Fibroblast of mammary gland (primary cell): ENCODE measurements around the gene WHRN.

ENCODE experiments used
- DNase-seq: peaks from one replicate; pipeline ENCODE4 v3.0.0-alpha.2; 2010; ENCODE audit warnings: low read depth
- H3K4me3 ChIP-seq: 2 replicates; pipeline ENCODE4 v1.5.1; 2011; ENCODE audit warnings: low read depth, mild to moderate bottlenecking, low read length, moderate library complexity; ENCODE audit not compliant: control insufficient read depth
- TF ChIP-seq, protein P1 (sequence below): conservative IDR thresholded peaks from 2 replicates; pipeline ENCODE4 v1.5.1; 2011; ENCODE audit warnings: low read depth, low read length, inconsistent platforms; ENCODE audit not compliant: control insufficient read depth, insufficient read depth

Gene WHRN

DNA sequence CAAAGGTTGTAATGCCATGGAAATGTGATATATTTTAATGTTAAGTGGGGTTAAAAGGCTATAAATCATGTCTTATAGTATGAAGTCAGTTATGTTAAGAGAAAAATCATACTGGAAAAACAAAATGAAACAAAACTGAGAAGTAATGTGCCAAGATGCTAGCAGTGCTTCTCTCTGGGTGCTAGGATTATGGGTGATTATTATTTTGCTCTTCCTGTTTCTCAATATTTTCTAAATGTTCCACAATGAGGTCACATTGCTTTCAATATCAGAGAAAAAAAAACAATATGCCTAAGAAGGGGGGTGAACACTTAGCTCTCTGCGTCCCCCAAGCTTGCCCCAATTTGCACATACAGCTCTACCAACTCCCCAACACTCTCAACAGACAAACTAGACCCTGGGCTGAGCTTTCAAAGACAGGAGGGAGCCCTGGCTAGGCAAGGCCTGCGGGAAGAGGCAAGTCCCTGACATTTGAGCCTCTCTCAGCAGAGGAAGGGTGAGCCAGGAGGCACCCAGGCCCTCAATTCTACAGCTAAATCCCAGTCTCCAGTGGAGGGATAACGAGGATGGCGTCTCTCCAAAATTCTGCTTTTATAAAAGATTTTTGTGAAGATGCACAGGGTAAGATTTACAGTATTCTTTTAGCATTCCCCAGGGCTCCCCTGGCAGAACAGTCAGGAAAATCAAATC, 24.4 kb downstream of the WHRN start:
- TF ChIP-seq, protein P1, sequence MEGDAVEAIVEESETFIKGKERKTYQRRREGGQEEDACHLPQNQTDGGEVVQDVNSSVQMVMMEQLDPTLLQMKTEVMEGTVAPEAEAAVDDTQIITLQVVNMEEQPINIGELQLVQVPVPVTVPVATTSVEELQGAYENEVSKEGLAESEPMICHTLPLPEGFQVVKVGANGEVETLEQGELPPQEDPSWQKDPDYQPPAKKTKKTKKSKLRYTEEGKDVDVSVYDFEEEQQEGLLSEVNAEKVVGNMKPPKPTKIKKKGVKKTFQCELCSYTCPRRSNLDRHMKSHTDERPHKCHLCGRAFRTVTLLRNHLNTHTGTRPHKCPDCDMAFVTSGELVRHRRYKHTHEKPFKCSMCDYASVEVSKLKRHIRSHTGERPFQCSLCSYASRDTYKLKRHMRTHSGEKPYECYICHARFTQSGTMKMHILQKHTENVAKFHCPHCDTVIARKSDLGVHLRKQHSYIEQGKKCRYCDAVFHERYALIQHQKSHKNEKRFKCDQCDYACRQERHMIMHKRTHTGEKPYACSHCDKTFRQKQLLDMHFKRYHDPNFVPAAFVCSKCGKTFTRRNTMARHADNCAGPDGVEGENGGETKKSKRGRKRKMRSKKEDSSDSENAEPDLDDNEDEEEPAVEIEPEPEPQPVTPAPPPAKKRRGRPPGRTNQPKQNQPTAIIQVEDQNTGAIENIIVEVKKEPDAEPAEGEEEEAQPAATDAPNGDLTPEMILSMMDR, result no peak
- H3K4me3 ChIP-seq, result no peak overlapping the region
- no peak for DNase-seq

DNA sequence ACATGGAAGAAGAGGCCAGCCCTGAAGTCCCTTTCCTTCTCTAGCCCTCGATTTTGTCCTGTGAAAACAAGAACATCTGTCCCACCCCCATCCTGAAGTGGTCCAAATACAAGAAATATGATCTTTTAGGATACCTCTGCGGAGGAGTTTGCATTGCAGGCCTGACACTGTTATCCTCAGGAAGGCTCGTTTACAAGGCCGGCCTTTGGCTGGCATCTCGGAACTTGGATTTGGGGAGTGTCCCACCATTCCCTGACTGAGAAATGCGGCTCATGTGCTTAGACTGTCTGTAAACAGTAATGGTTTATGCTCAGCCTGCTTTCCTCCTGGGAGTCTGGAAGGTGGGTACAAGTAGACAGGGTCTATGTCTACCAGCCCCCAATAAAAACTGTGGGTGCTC, 26.4 kb downstream of the WHRN start:
- no peak for DNase-seq
- no peak overlapping the region for H3K4me3 ChIP-seq
- TF ChIP-seq, protein P1, result no peak

DNA sequence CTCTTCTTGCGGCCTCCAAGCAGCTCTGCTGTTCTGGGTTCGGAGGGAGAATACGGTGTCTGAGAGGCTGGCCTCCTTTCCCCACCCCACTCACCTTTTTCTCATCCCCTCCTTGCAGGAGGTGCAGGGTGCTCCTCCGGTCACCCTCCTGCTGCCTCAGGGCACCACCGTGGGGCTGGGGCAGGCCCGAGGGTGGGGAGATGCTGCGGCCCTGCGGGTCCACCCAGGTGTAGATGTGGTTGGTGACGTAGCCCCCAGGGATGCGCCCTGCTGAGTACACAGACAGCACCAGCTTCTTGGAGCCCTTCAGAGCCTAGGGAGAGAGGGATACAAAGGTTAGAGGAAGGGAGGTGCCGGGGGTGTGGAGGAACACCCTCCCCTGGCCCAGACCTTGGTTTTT, 26.8 kb downstream of the WHRN start:
- H3K4me3 ChIP-seq, result no peak overlapping the region
- TF ChIP-seq, protein P1, result no peak
- no peak for DNase-seq

DNA sequence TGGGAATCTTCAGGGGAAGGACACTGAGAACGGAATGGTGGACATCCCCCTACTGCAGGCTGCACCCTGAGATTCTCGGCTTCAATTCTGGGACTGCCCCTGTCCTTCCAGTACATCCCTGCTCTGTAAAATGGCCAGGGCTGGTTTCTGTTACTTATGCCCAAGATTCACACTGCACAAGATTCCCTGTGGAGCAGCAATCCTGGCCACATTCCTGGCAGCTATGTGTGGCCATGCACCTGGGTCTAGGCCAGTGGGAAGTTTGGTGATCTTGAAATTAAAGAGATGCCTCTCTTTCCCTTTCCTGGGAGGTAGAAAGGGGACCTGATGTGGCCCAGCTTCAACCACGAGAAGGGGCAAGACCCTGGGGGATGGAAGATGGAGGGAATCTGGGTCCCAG, 27.6 kb downstream of the WHRN start:
- TF ChIP-seq, protein P1, result no peak

DNA sequence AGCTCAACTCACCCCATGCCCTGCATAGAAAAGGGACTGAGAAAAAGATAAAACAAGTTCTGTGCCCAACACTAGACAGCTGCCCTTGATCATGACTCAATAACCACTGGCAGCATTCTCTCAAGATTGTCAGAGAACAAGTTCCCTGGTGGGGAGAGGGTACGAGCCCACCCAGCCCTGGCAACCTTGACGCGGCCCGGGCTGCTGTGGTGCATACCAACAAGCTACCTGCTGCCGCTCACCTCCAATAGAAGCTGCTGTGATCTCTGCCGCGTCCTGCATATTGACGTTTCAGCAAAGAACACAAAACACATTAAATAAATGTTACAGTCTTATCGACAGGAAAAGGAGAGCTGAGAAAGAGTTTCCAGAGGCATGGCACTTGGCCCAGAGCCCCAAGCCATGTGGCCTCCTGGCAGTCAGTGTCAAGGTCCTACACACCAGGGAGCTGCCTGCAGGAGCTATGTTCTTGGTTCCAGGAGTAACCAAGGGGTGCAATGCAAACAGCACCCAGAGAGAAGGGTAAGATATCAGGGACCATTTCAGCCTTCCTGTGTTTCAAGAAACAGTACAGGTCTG, 28.3 kb downstream of the WHRN start:
- no peak overlapping the region for H3K4me3 ChIP-seq
- TF ChIP-seq, protein P1, result no peak
- no peak for DNase-seq

More for the DNA sequence above, 27.6 kb downstream of the WHRN start:
- no peak for DNase-seq
- no peak overlapping the region for H3K4me3 ChIP-seq

DNA sequence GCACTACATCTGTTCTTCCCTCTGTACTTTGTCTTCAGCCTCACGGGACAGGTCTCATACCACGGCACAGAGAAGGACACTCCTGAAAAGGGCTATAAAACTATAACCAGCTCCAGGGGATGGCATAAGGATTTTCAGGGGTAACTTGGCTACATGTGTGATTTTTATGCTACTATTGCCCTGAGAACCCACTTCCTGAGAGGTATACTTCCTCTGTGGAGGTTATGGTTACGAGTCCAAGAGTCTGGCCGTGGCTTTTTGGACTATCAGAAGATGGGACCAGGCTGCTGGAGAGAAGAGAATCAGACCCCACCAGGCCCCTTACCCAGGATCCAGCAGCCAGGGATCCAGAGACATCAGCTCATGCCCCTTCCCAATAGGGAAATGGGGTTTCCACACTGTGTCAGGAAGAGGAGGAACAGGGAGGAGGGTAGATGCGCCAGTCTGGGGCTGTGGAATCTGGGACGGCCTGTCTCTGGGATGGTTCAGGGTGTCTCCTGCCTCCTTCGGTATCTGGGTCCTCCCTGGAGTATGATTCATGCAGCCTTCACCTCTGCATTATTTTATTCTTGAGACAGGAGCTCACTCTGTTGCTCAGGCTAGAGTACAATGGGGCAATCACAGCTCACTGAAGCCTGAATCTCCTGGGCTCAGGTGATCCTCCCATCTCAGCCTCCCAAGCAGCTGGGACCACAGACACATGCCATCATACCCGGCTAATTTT, 29.7 kb downstream of the WHRN start:
- TF ChIP-seq, protein P1, result no peak
- H3K4me3 ChIP-seq, result no peak overlapping the region
- DNase-seq, result no peak
